HK-2 (cell line): ENCODE data around the gene RNASE7.

Source experiments
- DNase-seq: peaks from one replicate; pipeline ENCODE4 v3.0.0-alpha.2; 2018; ENCODE audit not compliant: unreplicated experiment

RNASE7 gene

DNA sequence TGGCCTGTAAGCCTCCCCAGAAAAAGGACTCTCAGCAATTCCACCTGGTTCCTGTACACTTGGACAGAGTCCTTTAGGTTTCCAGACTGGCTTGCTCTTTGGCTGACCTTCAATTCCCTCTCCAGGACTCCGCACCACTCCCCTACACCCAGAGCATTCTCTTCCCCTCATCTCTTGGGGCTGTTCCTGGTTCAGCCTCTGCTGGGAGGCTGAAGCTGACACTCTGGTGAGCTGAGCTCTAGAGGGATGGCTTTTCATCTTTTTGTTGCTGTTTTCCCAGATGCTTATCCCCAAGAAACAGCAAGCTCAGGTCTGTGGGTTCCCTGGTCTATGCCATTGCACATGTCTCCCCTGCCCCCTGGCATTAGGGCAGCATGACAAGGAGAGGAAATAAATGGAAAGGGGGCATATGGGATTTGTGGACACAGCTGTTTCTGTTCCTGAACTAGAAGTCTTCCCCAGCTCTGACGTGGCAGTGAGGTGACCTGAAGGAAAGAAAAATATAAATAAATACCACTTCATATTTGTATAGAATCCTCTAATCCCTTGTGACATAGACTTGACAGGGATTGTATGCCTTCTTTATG lies 1.3 kb downstream of the RNASE7 start:
- DNase-seq = no peak

DNA sequence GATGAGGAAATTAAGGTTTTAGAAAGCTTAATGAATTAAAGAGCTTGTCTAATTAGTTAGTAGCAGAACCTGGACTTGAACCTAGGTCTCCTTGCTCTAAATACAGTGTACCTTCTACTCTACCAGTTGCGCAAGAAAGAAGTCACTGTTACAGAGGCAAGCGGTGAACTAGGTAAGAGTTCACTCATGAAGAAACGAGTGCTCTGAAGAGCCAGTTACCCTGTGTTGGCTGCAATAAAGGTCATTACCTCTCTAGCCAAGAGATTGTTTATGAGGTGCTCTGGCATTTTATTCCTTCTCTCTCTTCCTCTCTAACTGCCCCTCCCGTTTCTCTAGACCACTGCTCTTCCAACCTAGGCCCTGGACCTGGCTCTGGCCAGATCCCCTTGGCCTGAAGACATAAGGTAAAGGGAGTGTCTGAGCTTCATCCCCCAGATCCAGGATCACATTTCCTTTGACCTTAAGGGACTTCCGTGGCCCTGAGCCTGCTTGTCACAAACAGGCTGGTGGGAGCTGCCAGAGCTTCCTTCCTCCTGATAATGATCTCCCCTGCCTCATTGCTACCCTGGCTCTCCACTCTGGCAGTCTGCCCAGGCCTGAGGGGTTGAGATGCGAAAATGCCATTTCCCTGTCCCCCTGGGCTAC lies 1.9 kb downstream of the RNASE7 start:
- no peak for DNase-seq

GRCh38 chr14:21047378-21047781 lies 5.2 kb downstream of the RNASE7 start:
- no peak for DNase-seq

DNA sequence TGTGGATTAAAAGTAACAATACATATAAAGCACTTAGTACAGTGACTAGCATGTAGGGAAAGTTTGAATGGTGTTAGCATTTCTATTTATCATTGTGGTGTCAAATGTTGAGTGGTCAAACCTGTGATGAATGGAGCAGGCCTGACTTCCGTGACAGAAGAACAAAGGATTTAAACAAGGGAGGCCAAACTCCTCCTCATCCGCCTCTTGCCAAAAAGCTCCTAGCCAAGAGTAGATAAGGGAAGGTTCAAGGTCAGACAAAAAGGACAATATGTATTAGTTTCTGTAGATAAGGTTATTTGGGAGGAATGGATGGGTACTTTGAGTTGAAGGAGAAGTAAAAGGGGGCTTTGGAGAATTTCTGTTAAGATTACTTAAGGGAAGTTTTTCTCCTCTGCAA lies 6.5 kb downstream of the RNASE7 start:
- no peak for DNase-seq

DNA sequence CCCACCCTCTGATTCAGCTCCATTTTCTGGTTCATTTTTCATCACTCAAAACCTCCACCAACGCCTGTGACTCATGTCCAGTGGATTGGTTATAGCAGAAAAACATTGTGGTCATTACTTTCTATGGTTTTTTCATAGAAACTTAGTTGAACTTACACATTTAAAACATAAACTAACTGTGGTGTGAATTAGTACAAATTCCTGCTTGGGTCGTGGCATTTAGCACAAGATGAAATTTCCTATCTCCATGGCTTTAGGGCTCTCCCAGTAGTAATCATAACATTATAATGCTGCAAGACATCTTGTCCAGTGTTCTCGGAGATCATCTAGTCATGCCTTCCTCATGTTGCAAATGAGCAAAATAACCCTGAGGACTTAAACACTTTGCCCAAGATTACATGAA lies 7.1 kb downstream of the RNASE7 start:
- no peak for DNase-seq

- DNase-seq = no peak
These were observed 8.4 kb downstream of the RNASE7 start for GRCh38 chr14:21050597-21050996.

- no peak for DNase-seq
These were observed 11.3 kb downstream of the RNASE7 start for GRCh38 chr14:21053184-21054122.

- no peak for DNase-seq
These were observed 12.1 kb downstream of the RNASE7 start for GRCh38 chr14:21054123-21054767.

DNA sequence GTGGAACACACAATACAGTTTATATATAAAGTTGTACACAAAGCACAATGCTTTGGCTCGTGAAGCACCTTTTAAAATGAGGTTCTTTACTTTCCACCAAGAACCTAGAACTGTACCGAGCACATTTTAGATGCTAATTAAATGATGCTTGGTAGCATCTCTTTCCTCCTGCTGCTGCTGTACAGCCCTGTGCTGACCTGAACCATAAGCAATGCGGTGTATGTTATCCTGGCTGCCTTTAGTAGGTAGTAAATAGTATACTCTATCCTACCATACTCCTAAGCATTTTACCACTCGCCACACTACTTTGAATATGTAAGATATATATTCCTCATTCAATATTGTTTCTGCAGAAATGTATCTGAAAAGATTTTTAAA lies 12.6 kb downstream of the RNASE7 start:
- DNase-seq = no peak

GRCh38 chr14:21055432-21056117 lies 13.4 kb downstream of the RNASE7 start:
- no peak for DNase-seq

GRCh38 chr14:21056520-21057163 lies 14.5 kb downstream of the RNASE7 start:
- DNase-seq = no peak

GRCh38 chr14:21057803-21058675 lies 15.9 kb downstream of the RNASE7 start, which contains the start of gene RNASE8:
RNASE8 (plus strand) TSS chr14:21057822; CDS start chr14:21057893, 71 bp downstream.
- no peak for DNase-seq

- DNase-seq = no peak
These were observed 16.7 kb downstream of the RNASE7 start for GRCh38 chr14:21058903-21059302.

DNA sequence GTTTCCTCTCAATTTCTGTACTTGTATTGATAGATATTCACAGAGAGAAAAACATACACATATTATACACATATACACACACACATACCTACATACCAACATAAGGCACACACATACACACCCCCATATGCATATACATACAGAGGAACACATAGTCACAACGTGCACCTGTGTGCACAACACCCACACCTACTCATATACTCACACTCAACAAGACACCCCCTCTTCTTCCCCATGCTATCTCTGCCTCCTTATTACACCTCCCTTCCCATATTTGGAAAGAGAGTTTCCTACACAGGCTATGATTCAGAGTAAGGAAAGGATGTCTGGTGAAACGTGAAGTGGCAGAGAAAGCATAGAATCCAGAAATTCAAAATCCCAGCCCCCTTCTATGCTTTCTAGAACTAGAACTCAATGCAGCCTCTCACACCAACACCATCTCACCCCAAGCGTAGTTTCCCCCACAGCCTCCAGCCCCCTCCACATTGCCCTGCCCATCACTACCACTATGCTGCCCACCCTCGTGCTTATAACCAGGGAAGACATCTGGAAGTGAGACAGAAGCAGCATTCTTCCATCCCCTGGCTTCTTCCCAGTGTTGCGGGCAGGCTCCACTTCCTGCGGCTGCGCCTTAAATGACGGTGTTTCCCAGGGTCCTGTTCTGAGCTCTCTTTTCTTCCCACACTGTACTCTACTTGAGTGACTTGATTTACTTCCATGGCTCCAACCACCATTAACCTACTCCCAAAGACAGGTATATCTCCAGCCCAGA lies 17.9 kb downstream of the RNASE7 start:
- no peak for DNase-seq

DNA sequence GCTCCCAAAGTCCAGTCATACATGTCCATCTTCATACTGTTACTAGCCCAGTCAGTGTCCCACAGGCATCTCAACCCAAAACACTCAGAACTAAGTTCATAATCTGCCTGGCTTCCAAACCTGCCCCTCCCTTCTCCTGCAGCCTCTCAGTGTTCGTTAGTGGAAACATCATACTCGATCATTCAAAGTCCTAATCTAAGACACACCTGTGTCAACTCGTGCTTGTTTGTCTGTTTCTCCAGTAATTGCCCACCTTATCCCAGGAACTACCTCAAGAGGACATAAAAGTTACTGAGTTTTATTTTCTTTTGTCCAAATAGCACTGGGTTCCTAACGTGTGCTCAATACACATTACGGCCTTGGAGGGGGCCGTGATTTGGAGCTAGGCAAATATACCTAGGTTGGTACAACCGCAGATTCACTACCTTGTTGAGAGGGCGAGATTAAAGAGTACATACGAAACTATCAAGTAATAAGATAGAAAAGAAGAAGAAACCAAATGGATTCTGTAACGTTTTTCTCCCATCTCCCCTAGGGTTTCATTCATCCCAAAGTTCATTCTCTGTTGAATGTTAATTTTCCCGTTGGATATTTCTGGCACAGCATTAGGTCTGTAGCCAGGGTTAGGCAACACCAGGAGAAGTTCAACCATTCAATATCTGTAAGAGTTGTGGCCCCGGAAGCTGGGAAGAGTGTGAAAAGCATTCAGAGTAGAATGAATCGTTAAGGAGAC lies 18.6 kb downstream of the RNASE7 start:
- DNase-seq = no peak

DNA sequence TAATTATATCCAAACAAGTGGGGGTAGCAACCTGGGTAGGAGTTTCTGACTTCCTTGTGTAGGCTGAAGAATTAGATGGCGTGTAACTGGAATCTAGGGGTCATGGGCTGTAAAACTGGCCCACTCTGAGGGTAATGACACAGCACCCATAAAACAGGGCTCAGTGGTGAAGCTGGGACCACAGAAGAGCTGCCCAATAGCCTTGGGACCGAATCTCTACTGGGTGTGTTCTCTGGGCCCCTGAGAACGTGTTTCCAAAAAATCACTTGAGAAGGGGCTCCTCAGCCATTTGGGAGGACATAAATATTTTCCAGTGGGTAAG lies 19.1 kb downstream of the RNASE7 start:
- DNase-seq = no peak

DNA sequence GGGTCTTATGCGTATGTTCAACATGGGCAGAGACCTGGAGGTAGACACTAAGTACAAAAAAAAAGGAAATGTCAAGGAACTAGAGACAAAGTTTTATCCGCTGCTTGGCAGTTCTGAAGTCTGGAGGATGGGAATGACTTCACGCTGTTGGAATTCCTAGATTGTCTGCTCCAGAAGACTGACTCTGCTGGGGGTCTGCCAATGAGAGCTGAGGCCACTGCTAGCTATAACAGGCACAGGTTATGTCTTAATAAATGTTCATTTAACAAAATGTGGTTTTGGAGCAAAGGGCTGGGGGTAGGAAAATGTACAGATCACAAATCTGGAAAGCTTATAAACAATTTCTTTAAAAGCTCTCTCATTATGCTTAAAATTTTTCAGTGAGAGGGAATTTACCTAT lies 21.3 kb downstream of the RNASE7 start:
- DNase-seq = no peak

- DNase-seq = no peak
These were observed 24.8 kb downstream of the RNASE7 start for GRCh38 chr14:21066882-21067502.
